SW 1271 (cell line): ENCODE measurements around the gene CDK16.

ENCODE experiments used
- DNase-seq, 2 experiments: peaks; one replicate each; lab custom pipeline; 2025; lab: John Stamatoyannopoulos, UW

CDK16 gene

DNA sequence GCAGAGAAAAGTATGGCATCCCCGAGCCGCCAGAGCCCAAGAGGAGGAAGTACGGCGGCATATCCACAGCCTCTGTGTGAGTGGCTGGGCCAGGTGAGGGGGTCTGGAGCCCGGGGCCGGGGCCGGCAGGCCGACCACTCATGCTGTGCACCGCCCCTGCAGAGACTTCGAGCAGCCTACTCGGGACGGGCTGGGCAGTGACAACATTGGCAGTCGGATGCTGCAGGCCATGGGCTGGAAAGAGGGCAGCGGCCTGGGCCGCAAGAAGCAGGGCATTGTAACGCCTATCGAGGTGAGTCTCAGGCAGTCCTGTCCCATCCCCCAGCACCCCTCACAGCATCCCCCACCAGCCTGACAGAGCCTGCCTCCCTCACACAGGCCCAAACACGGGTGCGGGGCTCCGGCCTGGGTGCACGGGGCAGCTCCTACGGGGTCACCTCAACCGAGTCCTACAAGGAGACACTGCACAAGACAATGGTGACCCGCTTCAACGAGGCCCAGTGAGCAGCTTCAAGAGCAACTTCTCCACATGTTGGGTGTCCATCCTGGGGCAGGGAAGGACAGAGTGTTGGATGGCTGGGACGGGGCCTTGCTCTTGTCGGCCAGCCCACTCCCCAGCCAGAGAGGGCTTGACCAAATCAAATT is 32.3 kb upstream of the CDK16 start:
- DNase-seq = no peak

DNA sequence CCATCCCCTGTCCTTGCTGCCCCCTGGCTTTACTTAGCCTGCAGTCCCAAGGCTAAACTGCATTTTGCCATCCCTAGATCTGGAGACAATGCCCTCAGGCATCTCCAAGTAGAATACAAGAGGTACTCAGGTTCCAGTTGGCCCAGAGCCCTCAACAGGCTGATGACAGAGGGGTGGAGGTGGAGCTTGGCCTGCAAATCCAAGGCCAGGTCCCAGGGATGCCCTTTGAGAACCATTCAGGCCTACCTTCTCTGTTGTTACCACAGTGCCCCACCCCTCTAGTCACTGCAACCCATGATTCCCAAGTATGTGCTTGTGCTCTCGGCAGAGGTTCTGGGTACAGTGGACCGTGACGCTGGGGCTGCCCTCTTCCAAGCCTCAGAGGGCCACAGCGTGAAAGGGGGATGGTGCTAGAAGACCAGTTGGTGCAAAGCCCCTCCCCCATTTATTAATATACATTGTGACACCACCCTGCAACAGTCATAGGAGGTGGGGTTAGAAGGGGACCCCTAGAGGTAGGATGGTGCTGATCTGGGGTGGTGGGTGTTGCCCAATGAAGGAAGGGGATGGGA is 31.3 kb upstream of the CDK16 start:
- no peak for DNase-seq

DNA sequence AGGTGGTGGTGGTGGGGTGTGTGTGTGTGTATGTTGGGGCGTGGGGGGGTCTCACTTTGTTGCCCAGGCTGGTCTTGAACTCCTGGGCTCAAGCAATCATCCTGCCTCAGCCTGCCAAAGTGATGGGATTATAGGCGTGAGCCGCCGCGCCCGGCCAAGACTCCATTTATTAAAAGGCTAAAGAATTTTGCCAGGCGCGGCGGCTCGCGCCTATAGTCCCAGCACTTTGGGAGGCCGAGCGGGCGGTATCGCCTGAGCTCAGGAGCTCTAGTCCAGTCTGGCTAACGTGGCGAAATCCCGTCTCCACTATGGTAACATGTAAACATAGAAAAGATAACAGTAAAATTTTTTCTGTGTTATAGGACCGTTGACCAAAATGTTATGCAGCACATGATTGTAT is 28.6 kb upstream of the CDK16 start:
- no peak for DNase-seq

DNA sequence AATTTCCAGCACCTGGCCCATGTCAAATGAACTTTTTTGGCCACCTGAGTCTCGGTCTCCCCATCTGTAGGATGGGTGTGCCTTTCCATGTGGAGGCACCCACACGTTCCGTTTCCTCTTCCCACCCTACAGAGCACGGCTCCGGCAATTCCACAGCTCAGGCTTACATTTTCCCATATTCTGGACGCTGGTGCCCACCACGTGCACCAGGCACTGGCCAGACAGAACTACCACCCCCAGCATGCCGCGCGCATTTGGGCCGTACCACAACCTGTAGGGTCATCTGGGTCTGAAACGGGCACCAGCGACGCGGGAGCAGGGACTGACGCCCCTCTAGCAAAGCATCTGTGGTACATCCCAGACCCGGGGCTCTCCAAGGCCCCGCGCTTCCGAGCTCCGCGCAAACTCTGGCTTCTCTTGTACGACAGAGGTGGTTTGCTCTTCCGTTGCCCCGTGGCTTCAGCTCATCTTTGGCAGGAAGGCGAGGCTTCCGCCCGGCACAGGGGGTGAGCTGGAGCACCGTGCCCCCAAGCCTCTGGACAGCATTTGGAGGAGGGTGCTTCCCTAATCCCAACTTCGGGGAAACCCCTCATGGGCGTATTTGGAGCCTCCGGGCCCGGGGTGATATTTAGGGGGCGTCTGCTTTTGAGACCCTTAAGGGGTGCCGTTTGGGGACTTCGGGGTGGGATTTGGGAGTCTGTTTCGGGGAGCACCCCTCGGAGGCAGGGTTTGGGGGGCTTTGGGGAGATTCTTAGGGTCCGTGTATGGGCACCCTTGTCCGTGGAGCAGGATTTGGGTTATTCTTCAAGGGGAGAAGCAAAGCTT is 27.8 kb upstream of the CDK16 start:
- DNase-seq = peak; percentile 74 to 79

DNA sequence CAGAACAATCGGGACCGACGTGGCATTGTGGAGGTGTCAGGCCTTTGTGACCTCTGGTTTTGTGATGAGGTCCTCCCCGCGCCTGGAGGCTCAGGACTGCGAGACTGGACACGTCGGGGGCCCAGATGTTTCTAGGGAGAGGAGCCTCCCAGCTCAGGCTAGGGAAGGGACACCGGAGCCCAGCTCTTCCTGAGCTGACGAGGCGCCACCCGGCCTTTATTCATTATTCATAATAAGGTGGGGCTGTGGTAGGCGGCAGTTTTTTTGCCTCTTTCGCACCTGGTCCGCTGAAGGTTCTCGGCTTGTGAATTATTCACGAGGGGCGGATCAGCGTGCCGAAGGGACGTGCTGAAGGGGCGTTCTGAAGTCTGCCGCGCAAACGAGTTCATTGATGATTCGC is 27.1 kb upstream of the CDK16 start:
- no peak for DNase-seq

DNA sequence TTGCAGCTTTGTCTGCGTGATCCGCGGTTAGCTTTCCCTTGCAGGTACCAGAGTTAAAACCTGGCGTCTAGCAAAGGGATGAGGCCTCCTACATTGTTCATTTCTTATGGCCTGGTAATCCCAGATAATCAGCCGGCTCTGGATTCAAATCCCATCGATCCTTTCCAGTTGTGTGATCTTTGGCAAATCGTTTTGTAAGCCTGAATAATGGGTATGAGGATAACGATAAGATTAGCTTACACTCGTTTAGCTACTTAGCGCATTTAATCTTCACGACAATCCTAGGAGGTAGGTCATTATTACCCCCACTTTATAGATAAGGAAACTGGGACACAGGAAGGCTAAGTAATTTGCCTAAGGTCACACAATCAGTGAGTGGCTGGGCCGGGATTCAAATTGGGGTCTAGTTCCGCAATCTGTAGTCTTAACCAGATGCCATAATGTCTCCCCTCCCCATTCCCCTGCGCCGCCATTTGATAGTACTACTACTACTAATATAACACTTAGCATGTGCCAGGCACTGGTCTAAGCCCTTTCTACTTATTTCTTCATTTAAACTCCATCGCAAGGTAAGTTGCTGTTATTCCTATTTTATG is 26.6 kb upstream of the CDK16 start:
- DNase-seq = no peak

DNA sequence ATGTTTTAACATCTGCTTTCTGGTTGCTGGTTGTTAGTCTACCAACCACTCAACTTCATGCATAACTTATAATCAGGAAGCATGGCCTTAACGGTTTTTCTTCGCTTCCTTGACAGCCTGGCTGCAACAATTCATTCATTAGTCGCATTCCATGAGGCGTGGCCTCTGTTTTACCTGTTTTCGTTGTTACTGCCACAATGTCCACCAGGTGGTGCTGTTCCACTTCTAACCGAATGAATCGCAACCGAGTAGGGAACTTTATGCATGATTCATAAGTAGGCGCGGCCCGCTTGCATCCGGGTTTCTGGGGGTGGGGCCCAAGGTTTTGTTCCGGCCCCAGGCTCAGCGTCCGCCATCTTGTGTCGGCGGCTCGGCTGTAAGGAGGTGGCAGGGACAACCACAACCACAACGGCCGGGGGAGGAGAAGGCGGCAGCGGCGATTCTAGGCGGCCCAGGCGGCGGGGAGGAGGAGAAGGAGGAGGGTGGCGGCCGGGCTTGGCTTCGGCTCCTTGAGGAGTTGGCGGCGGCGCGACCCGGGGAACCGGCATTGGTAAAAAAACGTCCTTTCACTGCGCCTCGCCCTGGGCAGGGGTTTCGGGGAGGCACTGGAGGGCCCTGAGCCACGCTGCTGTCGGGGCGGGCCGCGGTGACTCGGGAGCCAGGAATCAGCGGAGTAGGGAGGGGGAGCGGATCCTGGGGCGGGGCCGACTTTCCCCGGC is 24.8 kb upstream of the CDK16 start, which contains the start of gene UBA1:
Gene UBA1, plus strand, starts transcription at position 355 of the 719 bp plus-strand sequence. CDS start 4,974 bp downstream, outside the sequence.
- peak; percentile 48 to 78 for DNase-seq

DNA sequence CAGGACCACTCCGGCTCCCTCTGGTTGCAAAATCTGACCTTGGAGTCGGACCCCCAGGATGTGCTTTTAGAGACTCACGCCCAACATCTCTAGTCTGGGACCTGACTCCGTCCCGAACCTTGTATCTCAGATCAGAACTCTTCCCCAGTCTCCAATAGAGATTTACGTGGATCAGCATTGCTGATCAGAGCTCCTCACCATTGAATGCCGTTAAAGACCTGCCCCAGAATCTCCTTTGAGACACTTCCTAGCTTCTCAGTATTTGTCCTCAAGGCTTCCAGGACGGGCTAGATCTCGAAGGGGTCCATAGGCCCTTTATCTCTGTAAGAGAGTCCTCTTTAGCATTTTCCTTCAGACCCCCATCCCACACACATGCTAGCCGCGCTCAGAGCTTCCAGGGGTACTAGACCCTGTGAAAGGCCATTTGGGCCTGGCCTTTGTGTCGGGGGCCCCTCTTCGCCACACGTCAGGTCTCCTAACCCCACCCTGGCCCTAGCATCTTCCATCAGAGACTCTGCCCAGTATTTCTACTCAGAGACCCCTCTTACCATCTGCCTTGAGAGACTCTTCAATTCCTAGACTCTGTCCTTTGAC is 24.2 kb upstream of the CDK16 start:
- DNase-seq = no peak

DNA sequence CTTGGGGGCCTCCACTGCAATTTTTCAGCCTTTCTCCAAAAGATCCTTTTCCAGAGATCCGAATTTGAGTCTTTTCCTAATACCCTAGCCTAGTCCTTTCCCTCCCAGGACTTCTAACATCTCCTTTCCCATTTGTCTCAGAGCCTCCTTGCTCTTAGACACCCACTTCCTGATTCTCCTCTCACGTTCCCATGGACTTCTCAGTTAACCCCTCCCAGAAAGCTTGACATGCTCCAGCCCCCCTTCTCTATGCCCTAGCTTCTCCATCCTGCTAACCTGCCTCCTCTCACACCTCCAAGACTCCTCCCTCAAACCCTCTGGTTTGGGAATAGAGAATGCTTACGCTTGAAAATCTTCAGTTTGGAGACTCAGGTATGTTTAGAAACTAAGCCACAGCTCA is 22.4 kb upstream of the CDK16 start:
- DNase-seq = no peak

DNA sequence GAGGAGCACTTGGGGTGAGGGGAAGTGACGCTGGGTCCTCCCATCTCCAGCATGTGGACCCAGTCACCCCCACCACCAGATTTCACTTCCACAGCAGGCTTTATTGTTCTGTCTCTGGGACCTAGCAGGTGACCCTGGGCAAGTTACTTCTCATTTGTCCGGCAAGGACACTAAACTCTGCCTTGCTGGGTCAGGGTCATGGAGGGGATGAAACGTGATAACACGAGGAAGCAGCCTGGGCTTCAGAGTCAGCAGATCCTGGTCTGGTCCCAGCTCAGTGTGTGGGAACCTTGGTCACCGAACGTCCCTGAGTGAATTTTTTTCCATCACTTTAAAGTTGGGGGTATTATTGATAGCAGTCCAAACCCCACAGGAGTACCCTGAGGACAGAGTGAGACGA is 21.0 kb upstream of the CDK16 start:
- no peak for DNase-seq

DNA sequence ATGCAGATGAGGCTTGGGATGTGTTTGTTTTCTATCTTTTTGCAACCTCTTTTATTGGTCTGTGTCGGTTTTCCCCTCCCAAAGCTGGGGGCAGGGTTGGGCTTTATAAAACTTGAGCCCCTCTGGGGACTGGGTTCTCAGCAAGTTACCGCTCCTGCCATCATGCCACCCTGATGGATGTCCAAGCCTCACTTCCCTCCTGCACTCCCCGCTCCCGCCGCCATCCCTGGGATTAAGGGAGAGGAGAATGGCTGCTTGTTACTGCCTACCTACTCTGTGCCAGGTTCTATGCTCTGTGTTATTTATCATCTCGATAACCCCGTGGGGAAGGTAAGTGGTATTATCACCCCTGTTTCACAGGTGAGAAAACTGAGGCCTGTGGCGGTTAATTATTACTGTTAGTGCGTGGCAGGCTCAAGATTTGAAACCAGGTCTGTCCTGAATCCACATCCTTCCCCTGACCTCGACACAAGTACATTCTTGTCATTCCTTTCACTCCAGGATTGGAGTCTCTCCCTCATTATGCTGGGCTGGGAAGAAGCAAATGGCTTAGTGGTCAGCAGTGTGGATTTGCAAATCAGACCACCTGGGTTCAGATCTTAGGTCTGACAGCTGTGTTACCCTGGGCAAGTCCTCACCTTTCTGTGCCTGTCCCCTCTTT is 20.3 kb upstream of the CDK16 start:
- DNase-seq = no peak

DNA sequence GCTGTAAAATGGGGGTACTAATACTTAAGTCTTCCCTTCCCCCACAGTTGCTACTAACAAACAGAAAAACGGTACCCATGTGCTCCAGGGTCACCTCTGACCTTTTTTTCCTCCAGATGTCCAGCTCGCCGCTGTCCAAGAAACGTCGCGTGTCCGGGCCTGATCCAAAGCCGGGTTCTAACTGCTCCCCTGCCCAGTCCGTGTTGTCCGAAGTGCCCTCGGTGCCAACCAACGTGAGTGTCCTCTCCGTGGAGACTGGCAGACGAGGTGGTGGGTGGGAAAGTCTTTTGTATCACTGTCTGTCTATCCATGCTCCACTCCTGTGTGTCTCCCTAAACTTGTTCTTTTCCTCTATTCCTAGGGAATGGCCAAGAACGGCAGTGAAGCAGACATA is 19.8 kb upstream of the CDK16 start:
- no peak for DNase-seq

DNA sequence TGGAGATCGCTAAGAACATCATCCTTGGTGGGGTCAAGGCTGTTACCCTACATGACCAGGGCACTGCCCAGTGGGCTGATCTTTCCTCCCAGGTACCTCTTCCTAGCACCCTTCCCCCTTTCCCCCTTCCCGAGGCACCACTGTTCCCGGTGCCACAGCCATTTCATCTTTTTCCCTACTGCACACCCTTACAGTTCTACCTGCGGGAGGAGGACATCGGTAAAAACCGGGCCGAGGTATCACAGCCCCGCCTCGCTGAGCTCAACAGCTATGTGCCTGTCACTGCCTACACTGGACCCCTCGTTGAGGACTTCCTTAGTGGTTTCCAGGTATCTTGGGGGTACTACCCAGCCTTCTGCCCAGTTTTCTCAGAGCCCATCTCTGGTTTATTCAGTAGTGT is 19.2 kb upstream of the CDK16 start:
- DNase-seq = no peak

DNA sequence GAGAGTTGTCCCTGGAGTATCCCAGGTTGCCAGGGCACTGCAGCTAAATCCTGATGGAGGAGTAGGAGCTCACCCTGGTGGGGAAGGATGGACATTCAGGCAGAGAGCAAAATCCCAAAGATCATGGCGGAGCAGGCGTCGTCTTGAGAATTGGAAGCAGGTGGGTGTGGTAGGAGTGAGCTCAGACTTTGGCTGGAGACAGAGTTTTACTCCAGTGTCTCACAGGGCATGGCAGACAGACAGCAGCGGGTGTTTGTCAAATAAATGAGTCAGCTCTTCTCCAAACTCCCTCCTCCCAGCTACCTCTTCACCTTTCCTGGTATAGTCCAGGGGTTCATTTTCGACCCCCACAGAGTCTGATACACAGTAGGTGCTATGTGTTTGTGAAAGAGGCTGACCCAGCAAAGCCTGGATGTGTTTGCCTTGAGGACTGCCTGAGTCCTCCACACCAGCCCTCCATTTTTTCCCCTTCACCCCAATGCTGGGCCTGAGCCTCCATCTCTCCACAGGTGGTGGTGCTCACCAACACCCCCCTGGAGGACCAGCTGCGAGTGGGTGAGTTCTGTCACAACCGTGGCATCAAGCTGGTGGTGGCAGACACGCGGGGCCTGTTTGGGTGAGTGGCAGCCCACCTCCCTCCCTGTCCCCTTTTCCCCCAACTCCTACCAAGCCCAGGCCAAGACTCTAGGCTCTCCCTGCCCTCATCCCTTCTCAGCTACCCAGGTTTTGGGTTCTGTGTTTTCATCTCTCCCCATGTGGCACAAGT is 17.9 kb upstream of the CDK16 start:
- no peak for DNase-seq

DNA sequence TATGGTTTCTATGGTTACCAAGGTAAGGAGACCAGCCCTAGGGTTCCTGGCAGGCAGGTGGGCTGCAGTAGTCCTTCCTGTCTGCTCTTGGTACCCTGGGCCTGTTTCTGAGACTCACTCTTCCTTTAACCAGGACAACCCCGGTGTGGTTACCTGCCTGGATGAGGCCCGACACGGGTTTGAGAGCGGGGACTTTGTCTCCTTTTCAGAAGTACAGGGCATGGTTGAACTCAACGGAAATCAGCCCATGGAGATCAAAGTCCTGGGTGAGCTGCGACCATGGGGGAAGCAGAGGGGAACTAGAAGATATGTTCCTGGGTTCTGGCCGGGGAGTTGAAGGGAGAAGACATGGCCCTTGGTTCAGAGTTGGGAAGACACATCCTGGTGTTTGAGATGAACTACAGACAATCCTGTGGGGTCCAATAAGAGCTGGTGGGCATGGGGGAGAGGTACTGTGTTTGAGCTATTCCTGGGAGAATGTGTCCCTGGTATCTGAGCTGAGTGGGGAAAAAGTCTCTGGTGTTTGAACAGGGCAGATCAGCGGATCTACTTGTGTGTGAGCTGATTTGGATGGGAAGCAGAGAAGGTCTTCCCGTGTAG is 17.0 kb upstream of the CDK16 start:
- no peak for DNase-seq

DNA sequence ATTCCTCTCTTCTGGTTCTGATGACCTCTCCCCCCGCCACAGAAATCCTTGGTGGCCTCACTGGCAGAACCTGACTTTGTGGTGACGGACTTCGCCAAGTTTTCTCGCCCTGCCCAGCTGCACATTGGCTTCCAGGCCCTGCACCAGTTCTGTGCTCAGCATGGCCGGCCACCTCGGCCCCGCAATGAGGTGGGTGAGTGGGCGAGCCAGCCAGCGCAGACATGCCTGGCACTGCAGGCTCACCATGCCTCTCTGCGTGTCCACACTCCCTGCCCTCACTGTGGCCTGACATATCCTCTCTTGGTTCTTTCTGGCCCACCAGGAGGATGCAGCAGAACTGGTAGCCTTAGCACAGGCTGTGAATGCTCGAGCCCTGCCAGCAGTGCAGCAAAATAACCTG is 16.2 kb upstream of the CDK16 start:
- no peak for DNase-seq

DNA sequence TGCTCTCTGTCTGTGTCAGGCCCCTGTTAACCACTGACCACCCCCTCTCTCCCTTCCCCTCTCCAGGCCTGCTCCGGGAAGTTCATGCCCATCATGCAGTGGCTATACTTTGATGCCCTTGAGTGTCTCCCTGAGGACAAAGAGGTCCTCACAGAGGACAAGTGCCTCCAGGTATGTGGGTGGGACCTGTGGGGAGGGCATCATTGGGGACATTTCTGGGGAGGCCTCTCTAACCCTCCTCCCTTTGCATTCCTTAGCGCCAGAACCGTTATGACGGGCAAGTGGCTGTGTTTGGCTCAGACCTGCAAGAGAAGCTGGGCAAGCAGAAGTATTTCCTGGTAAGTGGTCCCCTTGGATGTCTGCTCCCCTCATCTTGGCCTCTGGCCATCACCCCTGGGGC is 15.6 kb upstream of the CDK16 start:
- DNase-seq = no peak

DNA sequence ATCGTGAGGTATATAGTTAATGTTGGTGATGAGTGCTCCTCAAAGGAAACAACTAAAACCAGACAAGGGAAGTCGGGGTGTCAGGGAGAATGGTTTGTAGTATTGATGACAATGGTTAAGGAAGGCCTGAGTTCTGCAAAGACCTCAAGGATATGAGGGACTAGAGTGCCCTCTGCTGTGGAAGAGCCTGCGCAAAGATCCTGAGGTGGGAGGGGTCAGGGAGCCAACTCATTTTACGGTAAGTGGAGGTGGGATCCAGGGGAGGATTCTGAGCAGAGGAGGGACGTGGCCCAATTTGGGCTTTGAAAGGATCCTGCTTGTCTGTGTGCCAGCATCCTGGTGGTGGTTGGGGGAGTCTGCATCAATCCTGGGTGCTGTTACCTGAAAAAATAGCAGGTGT is 13.5 kb upstream of the CDK16 start:
- no peak for DNase-seq

DNA sequence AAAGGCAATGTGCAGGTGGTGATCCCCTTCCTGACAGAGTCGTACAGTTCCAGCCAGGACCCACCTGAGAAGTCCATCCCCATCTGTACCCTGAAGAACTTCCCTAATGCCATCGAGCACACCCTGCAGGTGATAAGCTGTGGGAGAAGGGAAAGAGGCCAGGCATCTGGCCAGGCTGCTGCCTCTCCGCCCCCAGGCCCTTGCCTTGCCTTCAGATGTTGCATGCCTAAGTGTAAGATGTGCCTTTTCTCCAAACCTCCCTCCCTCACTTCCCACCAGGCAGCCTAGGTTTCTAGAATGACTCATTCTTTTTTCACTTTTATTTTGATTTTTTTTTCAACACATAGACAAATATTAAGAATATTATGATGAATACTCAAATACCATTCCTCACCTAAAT is 12.2 kb upstream of the CDK16 start:
- no peak for DNase-seq

DNA sequence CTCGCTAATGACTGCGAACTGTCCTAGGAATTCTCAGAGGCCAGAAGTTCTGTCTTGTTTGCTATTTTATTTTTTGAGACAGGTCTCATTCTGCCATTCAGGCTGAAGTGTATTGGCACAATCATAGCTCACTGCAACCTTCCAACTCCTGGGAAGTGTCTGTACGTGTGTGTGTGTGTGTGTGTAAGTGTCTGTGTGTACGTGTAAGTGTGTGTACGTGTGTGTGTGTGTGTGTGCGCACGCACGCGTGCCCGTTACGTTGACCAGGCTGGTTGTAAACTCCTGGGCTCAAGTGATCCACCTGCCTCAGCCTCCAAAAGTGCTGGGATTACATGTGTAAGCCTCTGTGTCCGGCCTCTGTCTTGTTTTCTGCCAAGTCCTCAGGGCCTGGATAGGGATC is 10.4 kb upstream of the CDK16 start:
- DNase-seq = no peak
